H9 (cell line): ENCODE measurements around the gene CEMIP. TPM values are rescaled to one million over a fixed set of nuclear protein-coding genes. Genes with fewer than 3 reads are reported as not detected.
A peak's percentile ranks its signal among the peaks of the same experiment; 100 is the strongest.

Experiments
- DNase-seq: peaks from one replicate; pipeline ENCODE4 v3.0.0-alpha.2; 2017
- H2AFZ ChIP-seq: one replicate; pipeline ENCODE4 v1.6.1; 2013; ENCODE audit warnings: mild to moderate bottlenecking, low read length, control low read depth, moderate library complexity
- H2AK5ac ChIP-seq: 2 replicates; pipeline ENCODE4 v1.6.1; 2013; ENCODE audit warnings: low read length, control low read depth, mixed read lengths; ENCODE audit not compliant: insufficient read length
- H2BK120ac ChIP-seq: one replicate; pipeline ENCODE4 v1.6.1; 2013; ENCODE audit warnings: low read depth, mild to moderate bottlenecking, low read length, control low read depth, inconsistent platforms; ENCODE audit not compliant: poor library complexity, severe bottlenecking
- H2BK12ac ChIP-seq: 2 replicates; pipeline ENCODE4 v1.6.1; 2013; ENCODE audit warnings: low read length, control low read depth, mixed read lengths, low read depth; ENCODE audit not compliant: insufficient read length
- H2BK15ac ChIP-seq: 2 replicates; pipeline ENCODE4 v1.6.1; 2013; ENCODE audit warnings: low read depth, low read length, control low read depth
- H2BK20ac ChIP-seq: one replicate; pipeline ENCODE4 v1.6.1; 2013; ENCODE audit warnings: low read depth, mild to moderate bottlenecking, low read length, control low read depth, inconsistent platforms; ENCODE audit not compliant: poor library complexity, severe bottlenecking
- H2BK5ac ChIP-seq: 2 replicates; pipeline ENCODE4 v1.6.1; 2013; ENCODE audit warnings: low read length, control low read depth, mixed read lengths; ENCODE audit not compliant: insufficient read length
- H3K14ac ChIP-seq: 2 replicates; pipeline ENCODE4 v1.6.1; 2013; ENCODE audit warnings: low read length, control low read depth; ENCODE audit not compliant: insufficient read depth
- H3K18ac ChIP-seq: 2 replicates; pipeline ENCODE4 v1.6.1; 2013; ENCODE audit warnings: low read depth, mild to moderate bottlenecking, mixed read lengths, low read length, control low read depth; ENCODE audit not compliant: insufficient read length
- H3K23ac ChIP-seq: 2 replicates; pipeline ENCODE4 v1.6.1; 2013; ENCODE audit warnings: low read length, control low read depth, mixed read lengths, low read depth; ENCODE audit not compliant: insufficient read length
- H3K23me2 ChIP-seq: 2 replicates; pipeline ENCODE4 v1.6.1; 2013; ENCODE audit warnings: low read depth, mild to moderate bottlenecking, mixed read lengths, low read length, control low read depth; ENCODE audit not compliant: insufficient read length, poor library complexity, severe bottlenecking
- H3K27ac ChIP-seq: 2 replicates; pipeline ENCODE4 v1.5.1; 2013; ENCODE audit warnings: low read length, control low read depth, mixed read lengths, low read depth; ENCODE audit not compliant: insufficient read length
- H3K27me3 ChIP-seq: 2 replicates; pipeline ENCODE4 v1.6.1; 2013; ENCODE audit warnings: low read length, control low read depth, inconsistent platforms; ENCODE audit not compliant: insufficient read depth
- H3K4ac ChIP-seq: 2 replicates; pipeline ENCODE4 v1.6.1; 2013; ENCODE audit warnings: low read depth, mild to moderate bottlenecking, control low read depth, inconsistent platforms, low read length, moderate library complexity
- H3K4me1 ChIP-seq: 2 replicates; pipeline ENCODE4 v1.6.1; 2013; ENCODE audit warnings: low read length, control low read depth, inconsistent platforms; ENCODE audit not compliant: insufficient read depth
- H3K4me2 ChIP-seq: 2 replicates; pipeline ENCODE4 v1.6.1; 2013; ENCODE audit warnings: low read length, control low read depth, mixed read lengths; ENCODE audit not compliant: insufficient read length, insufficient read depth
- H3K56ac ChIP-seq: 2 replicates; pipeline ENCODE4 v1.6.1; 2013; ENCODE audit warnings: low read depth, mild to moderate bottlenecking, mixed read lengths, low read length, control low read depth; ENCODE audit not compliant: insufficient read length
- H3K79me1 ChIP-seq: 2 replicates; pipeline ENCODE4 v1.6.1; 2013; ENCODE audit warnings: low read depth, mild to moderate bottlenecking, moderate library complexity, low read length, control low read depth, inconsistent platforms; ENCODE audit not compliant: insufficient read depth, poor library complexity, severe bottlenecking
- H3K79me2 ChIP-seq: 2 replicates; pipeline ENCODE4 v1.6.1; 2013; ENCODE audit warnings: low read length, control low read depth, inconsistent platforms; ENCODE audit not compliant: insufficient read depth
- H3K9ac ChIP-seq: 2 replicates; pipeline ENCODE4 v1.6.1; 2013; ENCODE audit warnings: low read length, control low read depth, mixed read lengths; ENCODE audit not compliant: insufficient read length; ENCODE audit errors: extremely low read depth
- H3K9me3 ChIP-seq: one replicate; pipeline ENCODE4 v1.6.1; 2013; ENCODE audit warnings: low read depth, low read length, inconsistent platforms; ENCODE audit not compliant: control insufficient read depth
- H3T11ph ChIP-seq: one replicate; pipeline ENCODE4 v1.6.1; 2013; ENCODE audit warnings: mild to moderate bottlenecking, low read length, control low read depth, inconsistent platforms
- H4K20me1 ChIP-seq: one replicate; pipeline ENCODE4 v1.6.1; 2013; ENCODE audit not compliant: control insufficient read depth, insufficient read length, insufficient read depth
- H4K5ac ChIP-seq: 2 replicates; pipeline ENCODE4 v1.6.1; 2013; ENCODE audit warnings: low read depth, mild to moderate bottlenecking, mixed read lengths, low read length, control low read depth; ENCODE audit not compliant: insufficient read length
- H4K8ac ChIP-seq: replicated peaks from 2 replicates; pipeline ENCODE4 v1.6.1; 2013; ENCODE audit warnings: low read length, control low read depth, mixed read lengths, low read depth; ENCODE audit not compliant: insufficient read length
- H4K91ac ChIP-seq: 2 replicates; pipeline ENCODE4 v1.6.1; 2013; ENCODE audit warnings: low read depth, mild to moderate bottlenecking, moderate library complexity, mixed read lengths, low read length, control low read depth; ENCODE audit not compliant: insufficient read length
- H3K27ac Mint-ChIP-seq, 3 experiments: 2 replicates in 2 of 3; 3 replicates in 1 of 3; pipeline ENCODE4 v1.8.0; 2020 to 2021; ENCODE audit warnings: mixed read lengths in 3 of 3, mild to moderate bottlenecking in 1 of 3, moderate library complexity in 1 of 3
- H3K27me3 Mint-ChIP-seq: 2 replicates; pipeline ENCODE4 v1.8.0; 2021; ENCODE audit warnings: low read depth, mild to moderate bottlenecking, moderate library complexity, mixed read lengths
- H3K36me3 Mint-ChIP-seq, 3 experiments: 2 replicates in 2 of 3; 3 replicates in 1 of 3; pipeline ENCODE4 v1.8.0; 2020 to 2021; ENCODE audit warnings: low read depth in 3 of 3, mixed read lengths in 3 of 3; ENCODE audit not compliant: insufficient read depth in 1 of 3
- H3K4me1 Mint-ChIP-seq, 2 experiments: 2 replicates each; pipeline ENCODE4 v1.8.0; 2020; ENCODE audit warnings: mixed read lengths in 2 of 2
- H3K4me3 Mint-ChIP-seq, 2 experiments: 2 replicates in 1 of 2; 3 replicates in 1 of 2; pipeline ENCODE4 v1.8.0; 2020 to 2021; ENCODE audit warnings: mild to moderate bottlenecking in 2 of 2, mixed read lengths in 2 of 2, moderate library complexity in 1 of 2
- H3K9me3 Mint-ChIP-seq, 2 experiments: 2 replicates in 1 of 2; 3 replicates in 1 of 2; pipeline ENCODE4 v1.8.0; 2020; ENCODE audit warnings: mild to moderate bottlenecking in 2 of 2, mixed read lengths in 2 of 2, moderate library complexity in 1 of 2
- WGBS: extraction: QIAGEN DNeasy Blood & Tissue Kit; methylation state at CpG from one replicate; pipeline ENCODE4 v1.1.7; 2013; ENCODE audit warnings: missing lambda C conversion rate, low lambda C conversion rate, mixed read lengths; ENCODE audit not compliant: insufficient read length; ENCODE audit errors: extremely low coverage; 5-methylcytosine and 5-hydroxymethylcytosine counted together
- total RNA-seq: library from RNA; stranded (reverse); gene quantifications from 2 replicates; pipeline ENCODE4 v1.2.1, GENCODE V29; 2021
- TF ChIP-seq, protein P1 (sequence below): fragments of 200-600 bp; sonication (generic); conservative IDR thresholded peaks from 3 replicates; pipeline ENCODE4 v1.8.0; 2021; ENCODE audit warnings: antibody characterized with exemption, mild to moderate bottlenecking

CEMIP gene
- total RNA-seq, 1 experiment from 2014 or later, result 0.09 TPM

GRCh38 chr15:80856809-80857377 is 77.7 kb downstream of the CEMIP start:
- H3K79me2 ChIP-seq, result no peaks in the 10 kb centered on the region
- no peak overlapping the region for H2BK12ac ChIP-seq
- Mint-ChIP-seq H3K9me3 (no peaks in the 10 kb centered on the region; a peak in 1 of 5 replicates), H3K27me3 (peaks cover 15% of the 10 kb centered on the region), H3K36me3 (no peaks in the 10 kb centered on the region), H3K4me3 (no peak overlapping the region), H3K4me1 (peaks cover 8 to 9% of the 10 kb centered on the region in 2 experiments; a peak in 3 of 4 replicates), H3K27ac (peak overlapping the region in 1 of 3 experiments; percentile 23; a peak in 2 of 7 replicates)
- H2AK5ac ChIP-seq, result no peak overlapping the region
- H4K20me1 ChIP-seq, result no peaks in the 10 kb centered on the region
- no peak overlapping the region for H3K27ac ChIP-seq
- no peak overlapping the region for H2BK15ac ChIP-seq
- no peak overlapping the region for H3K23ac ChIP-seq
- H3K4ac ChIP-seq, result no peak overlapping the region
- H4K8ac ChIP-seq, result no peak overlapping the region
- no peak overlapping the region for H3T11ph ChIP-seq
- H2BK20ac ChIP-seq, result no peak overlapping the region
- H3K14ac ChIP-seq, result no peak overlapping the region
- TF ChIP-seq, protein P1, sequence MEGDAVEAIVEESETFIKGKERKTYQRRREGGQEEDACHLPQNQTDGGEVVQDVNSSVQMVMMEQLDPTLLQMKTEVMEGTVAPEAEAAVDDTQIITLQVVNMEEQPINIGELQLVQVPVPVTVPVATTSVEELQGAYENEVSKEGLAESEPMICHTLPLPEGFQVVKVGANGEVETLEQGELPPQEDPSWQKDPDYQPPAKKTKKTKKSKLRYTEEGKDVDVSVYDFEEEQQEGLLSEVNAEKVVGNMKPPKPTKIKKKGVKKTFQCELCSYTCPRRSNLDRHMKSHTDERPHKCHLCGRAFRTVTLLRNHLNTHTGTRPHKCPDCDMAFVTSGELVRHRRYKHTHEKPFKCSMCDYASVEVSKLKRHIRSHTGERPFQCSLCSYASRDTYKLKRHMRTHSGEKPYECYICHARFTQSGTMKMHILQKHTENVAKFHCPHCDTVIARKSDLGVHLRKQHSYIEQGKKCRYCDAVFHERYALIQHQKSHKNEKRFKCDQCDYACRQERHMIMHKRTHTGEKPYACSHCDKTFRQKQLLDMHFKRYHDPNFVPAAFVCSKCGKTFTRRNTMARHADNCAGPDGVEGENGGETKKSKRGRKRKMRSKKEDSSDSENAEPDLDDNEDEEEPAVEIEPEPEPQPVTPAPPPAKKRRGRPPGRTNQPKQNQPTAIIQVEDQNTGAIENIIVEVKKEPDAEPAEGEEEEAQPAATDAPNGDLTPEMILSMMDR, result no peak
- no peaks in the 10 kb centered on the region for H3K27me3 ChIP-seq
- H3K56ac ChIP-seq, result no peak overlapping the region
- no peak overlapping the region for H3K9ac ChIP-seq
- no peaks in the 10 kb centered on the region for H3K4me1 ChIP-seq
- no peak overlapping the region for H4K5ac ChIP-seq
- no peak overlapping the region for H3K18ac ChIP-seq
- H3K23me2 ChIP-seq, result no peaks in the 10 kb centered on the region
- no peaks in the 10 kb centered on the region for H3K9me3 ChIP-seq
- H2BK5ac ChIP-seq, result no peak overlapping the region
- H2BK120ac ChIP-seq, result no peak overlapping the region
- no peaks in the 10 kb centered on the region for H3K79me1 ChIP-seq
- H3K4me2 ChIP-seq, result no peak overlapping the region
- no peak overlapping the region for H2AFZ ChIP-seq
- no peak for DNase-seq
- WGBS, result no CpG with 5 or more reads among the region's 8 CpGs
- no peak overlapping the region for H4K91ac ChIP-seq
